Left colon (tissue), 2 donors: Measurements from ENCODE around the gene KIAA1755. TPM values are rescaled to one million over a fixed set of nuclear protein-coding genes. Genes with fewer than 3 reads are reported as not detected.
A peak's percentile ranks its signal among the peaks of the same experiment; 100 is the strongest.
"Not testable (repeated sequence)": the region's sequence is repeated elsewhere in the genome, so short reads cannot be mapped to it uniquely, and the experiment has no call there.

Experiments
- ATAC-seq: fragments of 200-7000 bp; cut with Tn5 transposase; one replicate; pipeline ENCODE4 v1.9.1; 2020; ENCODE audit warnings: mild to moderate bottlenecking, moderate library complexity
- DNase-seq, 2 donors: peaks; one replicate each; pipeline ENCODE4 v3.0.0-alpha.2; 2020
- intact Hi-C, 2 donors: fragments of 100-400 bp; cut with DNase I in 1 of 2; cut with micrococcal nuclease in 1 of 2; formaldehyde crosslinking; loops; one replicate each; pipeline versions ENCODE4 v1.11.2 to v1.14.0; 2022; cut with DNase I, micrococcal nuclease
- total RNA-seq, 2 donors: library from RNA; stranded (reverse); fragmentation: NEBNext Ultra II Directional; extraction: Animal tissue kit (Norgen Biotek cat#: 25700); gene quantifications; one replicate each; pipeline ENCODE4 v1.2.1, GENCODE V29; 2021
- donor health status: DM: no; HTN: no; CAD: no.
- donor health status: DM: yes; HTN: yes; CAD: no.

The KIAA1755 gene
- total RNA-seq, 2 donors from 2014 or later = 0.34 to 2.5 TPM

DNA sequence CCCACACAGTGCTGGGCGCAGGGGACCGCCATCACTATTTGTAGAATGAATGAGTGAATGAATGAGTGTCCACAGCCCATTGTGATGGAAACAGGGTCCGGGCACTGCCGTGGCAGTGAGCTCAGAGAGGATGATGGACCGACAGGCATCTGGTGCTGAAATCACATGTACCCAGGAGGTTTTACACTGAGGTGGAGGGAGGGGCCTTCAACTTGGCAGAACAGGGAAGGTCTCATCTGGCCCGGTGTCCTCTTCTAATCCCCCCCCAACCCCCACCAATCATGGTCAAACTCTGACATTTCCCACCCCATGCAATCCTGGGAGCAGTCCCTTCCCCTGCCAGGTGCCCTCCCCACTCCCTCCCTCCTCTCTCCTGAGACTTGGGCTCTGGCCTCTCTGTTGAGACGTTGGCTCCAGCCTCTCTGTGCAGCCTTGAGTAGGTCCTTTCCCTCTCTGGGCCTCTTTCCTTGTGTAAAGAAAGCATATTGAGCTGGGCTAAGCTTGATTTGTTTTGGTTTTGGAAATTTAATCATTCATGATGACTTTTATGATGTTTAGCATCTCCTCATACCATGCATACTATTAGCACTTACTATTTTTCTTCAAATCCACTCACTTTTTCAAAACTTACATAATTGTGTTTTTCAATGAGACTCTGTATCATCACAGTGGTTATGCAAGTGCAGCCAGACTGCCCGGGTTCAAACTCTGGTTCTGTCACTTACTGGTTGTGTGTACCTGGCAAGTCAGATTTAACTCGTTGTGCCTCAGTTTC, 10.8 kb downstream of the KIAA1755 start:
- intact Hi-C loops = no loop called here
- ATAC-seq (no peak), DNase-seq (no peak)

- intact Hi-C loops = no loop called here
- ATAC-seq (no peak), DNase-seq (no peak)
These were observed 12.4 kb downstream of the KIAA1755 start for GRCh38 chr20:38248133-38248532.

- ATAC-seq, intact Hi-C loops, DNase-seq: not testable (repeated sequence)
These were observed 12.8 kb downstream of the KIAA1755 start for GRCh38 chr20:38247725-38248124.

DNA sequence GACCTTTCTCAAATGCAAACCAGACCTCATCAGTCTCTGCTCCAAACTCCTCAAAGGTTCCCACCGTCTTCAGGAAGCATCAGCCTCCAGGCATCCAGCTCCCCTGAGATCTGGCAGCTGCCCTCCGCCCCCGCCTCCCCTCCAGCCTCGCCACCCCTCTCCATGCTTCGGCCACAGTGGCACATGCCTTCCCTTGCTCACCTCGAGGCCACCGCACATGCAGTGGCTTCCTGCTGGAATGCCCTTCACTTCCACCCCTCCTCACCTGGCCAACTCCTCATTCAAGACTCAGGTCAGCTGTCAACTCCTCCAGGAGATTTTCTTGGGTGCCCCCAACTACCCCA, 13.4 kb downstream of the KIAA1755 start:
- intact Hi-C loops = no loop called here
- DNase-seq (no peak), ATAC-seq (no peak)

GRCh38 chr20:38246357-38247165, 14.0 kb downstream of the KIAA1755 start:
- no peak for DNase-seq
- ATAC-seq = no peak
- intact Hi-C loops = no loop called here

DNA sequence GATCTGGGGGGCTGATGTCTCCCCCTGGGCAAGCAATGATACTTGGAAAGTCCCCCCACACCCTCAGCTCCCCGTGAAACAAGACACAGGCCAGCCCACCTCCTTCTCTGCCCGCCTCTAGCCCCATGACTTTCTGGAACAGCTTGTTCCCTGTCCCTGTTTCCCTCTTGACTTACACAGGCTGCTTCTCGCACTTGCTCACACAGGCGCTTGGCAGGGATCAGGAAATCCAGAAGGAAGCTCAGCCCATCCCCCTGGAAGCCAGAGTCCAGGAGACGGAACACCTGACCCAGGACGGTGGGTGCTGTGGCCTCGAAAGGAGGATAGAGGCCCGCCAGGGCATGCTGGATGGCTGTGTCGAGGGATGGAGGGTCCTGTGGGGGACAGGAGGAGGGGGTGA, 14.8 kb downstream of the KIAA1755 start:
- ATAC-seq (no peak), DNase-seq (peak in 1 of 2 donors; percentile 45)
- intact Hi-C loops = no loop called here

DNA sequence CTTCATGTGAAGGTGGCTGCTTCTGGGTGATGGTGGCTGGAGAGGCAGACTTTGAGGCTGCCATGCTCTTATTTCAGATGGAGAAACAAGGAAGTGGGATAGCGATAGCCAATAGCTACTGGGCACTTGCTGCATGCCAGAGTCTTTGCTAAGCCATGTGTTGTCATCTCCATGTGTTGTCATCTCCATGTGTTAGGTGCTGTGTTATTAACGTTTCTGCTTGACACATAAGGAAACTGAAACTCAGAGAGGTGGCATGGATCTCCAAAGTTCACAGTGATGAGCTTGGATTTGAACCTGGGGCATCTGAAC, 16.9 kb downstream of the KIAA1755 start:
- DNase-seq (no peak), ATAC-seq (no peak)
- intact Hi-C loops = no loop called here

- DNase-seq = no peak
- intact Hi-C loops = no loop called here
- no peak for ATAC-seq
These were observed 17.5 kb downstream of the KIAA1755 start for GRCh38 chr20:38242848-38243708.

DNA sequence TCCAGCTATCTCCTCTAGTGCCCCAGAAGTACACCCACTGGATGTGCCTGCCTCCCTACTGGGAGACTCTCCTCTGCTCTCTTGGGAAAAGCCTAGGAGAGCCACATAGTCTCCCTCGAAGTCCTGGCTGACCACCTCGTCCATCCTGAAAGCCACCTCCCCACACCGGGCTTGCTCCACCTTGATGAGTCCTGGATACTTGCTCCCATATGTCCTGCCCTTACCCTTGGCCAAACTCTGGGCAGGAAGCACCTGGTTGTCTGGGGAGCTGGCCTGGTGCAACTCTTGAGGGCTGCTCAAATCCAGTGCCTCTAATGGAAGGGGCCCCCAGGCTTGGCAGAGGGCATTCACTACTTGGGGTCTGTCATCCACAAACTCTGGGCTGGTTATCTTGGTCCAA, 19.3 kb downstream of the KIAA1755 start:
- DNase-seq (no peak), ATAC-seq (no peak)
- intact Hi-C loops = no loop called here

GRCh38 chr20:38239441-38239840, 21.1 kb downstream of the KIAA1755 start:
- ATAC-seq (no peak), DNase-seq (no peak)
- intact Hi-C loops = loop anchor here in 1 of 2 donors (10.0 kb wide), 1 partner anchor 85 kb away; no protein-coding TSS in a partner anchor

- no peak for DNase-seq
- intact Hi-C loops = loop anchor here in 1 of 2 donors (10.0 kb wide), 1 partner anchor 86 kb away; no protein-coding TSS in a partner anchor
- no peak for ATAC-seq
These were observed 21.7 kb downstream of the KIAA1755 start for GRCh38 chr20:38238829-38239228.

GRCh38 chr20:38237381-38237780, 23.2 kb downstream of the KIAA1755 start:
- ATAC-seq (no peak), DNase-seq (no peak)
- intact Hi-C loops = loop anchor here in 1 of 2 donors (10.0 kb wide), 1 partner anchor 87 kb away; no protein-coding TSS in a partner anchor

DNA sequence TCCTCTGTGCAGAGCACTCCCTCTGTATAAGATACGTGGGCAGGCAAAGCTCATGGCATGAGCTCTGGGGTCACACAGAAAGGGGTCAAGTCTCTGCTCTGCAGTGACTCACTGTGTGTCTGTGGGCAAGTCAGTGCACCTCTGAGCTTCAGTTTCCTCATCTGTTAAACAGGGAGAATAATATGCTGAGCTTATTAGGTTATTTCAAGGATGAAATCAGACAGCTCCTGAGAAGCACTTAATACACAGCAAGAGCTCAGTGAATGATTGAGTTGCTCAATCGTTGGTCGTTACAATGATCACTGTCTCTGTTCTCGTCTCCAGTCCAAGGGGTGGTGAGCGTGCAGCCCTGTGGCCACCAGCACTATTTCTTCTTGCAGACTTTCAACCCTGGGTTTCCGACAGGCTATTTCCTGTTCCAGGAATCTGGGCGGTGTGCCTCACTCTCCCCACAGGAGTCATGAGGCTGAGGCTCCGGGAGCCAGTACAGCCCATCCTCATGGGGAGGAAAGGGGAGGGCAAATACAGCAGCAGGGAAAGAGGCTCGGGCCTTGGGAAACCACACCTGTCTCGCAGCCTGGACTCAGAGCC, 28.9 kb downstream of the KIAA1755 start:
- no peak for ATAC-seq
- intact Hi-C loops = loop anchor here in 1 of 2 donors (10.0 kb wide), 1 partner anchor 93 kb away; no protein-coding TSS in a partner anchor
- no peak for DNase-seq

DNA sequence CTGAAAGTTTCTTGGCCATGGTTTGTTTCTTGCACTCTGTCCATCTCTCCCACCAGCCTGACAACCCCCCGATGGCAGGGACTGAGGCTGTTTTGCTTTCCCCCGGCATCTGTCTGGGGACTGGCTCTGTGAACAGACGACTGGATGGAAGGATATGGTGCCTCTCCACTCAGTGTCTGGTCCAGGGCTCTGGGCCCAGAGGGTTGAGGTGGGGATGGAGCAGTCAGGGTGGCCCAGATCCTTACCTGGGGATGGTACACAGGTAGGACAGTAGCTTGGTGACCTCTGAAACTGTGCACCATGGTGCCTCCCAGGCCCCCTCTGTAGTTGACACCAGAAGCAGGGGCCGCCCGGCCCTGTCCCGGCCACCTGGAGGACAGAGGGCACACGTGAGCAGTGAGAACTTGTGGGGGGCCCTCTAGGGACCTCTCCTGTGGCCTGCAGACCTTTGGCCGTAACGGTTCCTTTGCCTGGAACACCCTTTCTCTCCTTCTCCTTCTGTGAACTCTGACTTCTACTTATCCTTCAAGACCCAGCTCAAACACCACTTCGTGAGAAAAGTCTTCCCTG, 29.5 kb downstream of the KIAA1755 start:
- intact Hi-C loops = loop anchor here in 1 of 2 donors (10.0 kb wide), 1 partner anchor 94 kb away; no protein-coding TSS in a partner anchor
- DNase-seq = no peak
- no peak for ATAC-seq

- no peak for ATAC-seq
- intact Hi-C loops = loop anchor here in 1 of 2 donors (10.0 kb wide), 1 partner anchor 95 kb away; no protein-coding TSS in a partner anchor
- no peak for DNase-seq
These were observed 30.3 kb downstream of the KIAA1755 start for GRCh38 chr20:38230253-38230551.

DNA sequence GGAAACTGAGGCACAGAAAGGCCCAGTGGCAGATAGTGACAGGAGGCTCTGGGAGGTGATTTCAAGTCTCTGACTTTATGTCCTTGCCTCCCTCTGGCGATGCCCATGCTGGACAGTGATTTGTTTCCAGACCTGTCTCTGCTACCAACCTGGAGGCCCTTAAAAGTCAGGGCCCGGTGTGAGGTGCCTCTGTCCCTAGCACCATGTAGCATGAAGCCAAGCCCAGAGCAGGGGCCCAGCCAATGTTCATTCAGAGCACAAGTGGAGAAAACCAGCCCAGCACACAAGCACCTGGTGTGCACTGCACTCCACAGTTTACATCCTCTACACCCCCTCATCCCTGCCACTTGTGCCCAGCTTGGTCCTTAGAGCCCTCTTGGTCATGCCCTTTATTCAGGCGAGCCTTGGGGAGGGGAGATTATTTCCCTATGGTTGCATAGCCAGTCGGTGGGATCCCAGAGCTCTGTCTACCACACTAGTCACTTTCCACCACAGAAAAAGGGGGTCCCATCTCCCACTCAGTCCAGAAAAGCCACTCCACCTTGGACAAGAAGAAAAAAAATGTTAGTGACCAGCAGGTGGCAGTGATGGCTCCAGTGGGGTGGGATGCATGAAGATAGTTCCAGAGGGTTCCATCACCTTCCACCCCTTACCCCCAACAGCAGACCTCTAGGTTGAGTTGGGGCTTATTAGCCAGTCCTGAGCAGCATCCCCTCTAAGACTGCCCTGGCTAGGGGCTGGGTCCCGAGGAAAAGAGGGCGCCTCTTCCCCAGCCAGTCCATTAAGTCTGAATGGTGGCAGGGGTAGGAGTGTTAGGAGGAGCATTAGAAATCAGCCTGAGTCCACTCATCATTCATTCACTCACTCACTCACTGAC, 30.9 kb downstream of the KIAA1755 start:
- no peak for DNase-seq
- no peak for ATAC-seq
- intact Hi-C loops = loop anchor here in 1 of 2 donors (10.0 kb wide), 1 partner anchor 95 kb away; no protein-coding TSS in a partner anchor

DNA sequence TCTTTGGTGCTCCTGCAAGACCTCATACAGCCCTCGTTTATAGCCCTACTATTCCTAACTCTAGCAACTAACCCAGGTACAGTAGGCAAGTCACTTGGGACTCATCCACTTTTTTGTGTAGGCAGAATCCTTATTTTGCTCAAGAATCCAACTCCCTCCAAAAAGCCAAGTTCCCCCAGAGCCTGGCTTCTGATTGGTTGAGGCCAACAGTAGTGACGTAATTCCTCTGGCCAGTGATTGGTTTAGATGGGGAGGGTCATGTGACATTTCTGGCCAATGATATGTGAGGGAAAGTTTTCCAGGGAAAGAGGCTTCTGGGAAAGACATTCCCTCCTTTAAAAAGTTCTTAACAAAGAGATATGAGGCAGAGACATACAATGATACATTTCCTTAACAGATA, 32.1 kb downstream of the KIAA1755 start:
- no peak for DNase-seq
- intact Hi-C loops = no loop called here
- ATAC-seq = no peak
